Stimulated activated CD8-positive, alpha-beta memory T cell treated with anti-CD3 and anti-CD28 coated beads, Interleukin-4, amount 100 ng/mL, for 48 hours (primary cell): ENCODE data around the gene FNDC1.
A peak's percentile ranks its signal among the peaks of the same experiment; 100 is the strongest.
"Not testable (repeated sequence)": the region's sequence is repeated elsewhere in the genome, so short reads cannot be mapped to it uniquely, and the experiment has no call there.

Source experiments
- DNase-seq: peaks from one replicate; pipeline ENCODE4 v3.0.0-alpha.2; 2020

The FNDC1 gene

GRCh38 chr6:159169193-159169555, at the start of gene FNDC1:
Gene FNDC1, plus strand, starts transcription at chr6:159169400. Its CDS starts 197 bp downstream, at chr6:159169597.
- peak; percentile 78 for DNase-seq

GRCh38 chr6:159119791-159120190, 49.4 kb upstream of the FNDC1 start:
- DNase-seq: no peak

DNA sequence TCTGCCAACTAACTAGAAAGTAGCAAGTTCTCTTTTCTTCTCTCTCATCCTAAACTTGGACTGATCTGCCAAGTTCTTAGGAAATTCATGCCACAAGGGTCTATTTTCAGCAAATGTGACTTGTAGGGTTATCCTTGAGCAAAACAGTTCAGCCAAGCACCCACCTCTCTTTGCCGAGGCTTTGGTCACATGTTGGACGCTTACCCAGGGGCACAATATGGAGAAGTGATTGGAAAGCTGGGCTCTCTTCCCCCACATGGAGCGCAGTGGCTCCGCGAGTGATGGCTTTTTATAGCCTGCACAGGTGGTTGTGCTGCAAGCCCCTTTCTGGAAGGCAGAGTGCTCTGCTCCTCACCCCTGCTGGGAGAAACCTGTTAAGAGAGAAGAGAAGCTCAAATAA, 47.7 kb upstream of the FNDC1 start:
- DNase-seq: no peak

DNA sequence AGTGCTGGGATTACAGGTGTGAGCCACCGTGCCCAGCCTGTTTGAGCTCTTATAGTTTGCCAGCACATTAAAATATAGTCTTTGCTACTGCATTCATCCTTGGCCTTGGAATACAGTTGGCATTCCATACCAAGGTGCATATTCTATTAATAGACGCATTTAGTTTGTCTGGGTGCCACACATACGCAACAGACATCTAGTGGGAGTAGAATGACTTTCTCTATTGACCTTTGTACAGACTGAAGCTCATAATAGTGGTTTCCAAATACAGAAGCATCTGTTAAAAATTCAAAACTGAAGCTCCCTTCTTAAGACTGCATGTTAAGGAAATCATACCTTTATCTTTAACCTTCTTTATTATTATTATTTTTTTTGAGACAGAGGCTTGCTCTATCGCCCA, 46.7 kb upstream of the FNDC1 start:
- DNase-seq: no peak

DNA sequence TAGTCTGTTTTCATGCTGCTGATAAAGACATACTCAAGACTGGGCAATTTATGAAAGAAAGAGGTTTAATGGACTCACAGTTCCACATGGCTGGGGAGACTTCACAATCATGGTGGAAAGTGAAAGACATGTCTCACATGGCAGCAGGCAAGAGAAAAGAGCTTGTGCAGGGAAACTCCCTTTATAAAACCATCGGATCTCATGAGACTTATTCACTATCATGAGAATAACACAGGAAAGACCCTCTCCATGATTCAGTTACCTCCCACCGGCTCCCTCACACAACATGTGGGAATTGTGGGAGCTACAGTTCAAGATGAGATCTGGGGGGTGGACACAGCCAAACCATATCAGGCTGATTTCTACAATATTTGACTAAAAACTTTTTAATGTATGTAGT, 45.4 kb upstream of the FNDC1 start:
- not testable (repeated sequence) for DNase-seq

DNA sequence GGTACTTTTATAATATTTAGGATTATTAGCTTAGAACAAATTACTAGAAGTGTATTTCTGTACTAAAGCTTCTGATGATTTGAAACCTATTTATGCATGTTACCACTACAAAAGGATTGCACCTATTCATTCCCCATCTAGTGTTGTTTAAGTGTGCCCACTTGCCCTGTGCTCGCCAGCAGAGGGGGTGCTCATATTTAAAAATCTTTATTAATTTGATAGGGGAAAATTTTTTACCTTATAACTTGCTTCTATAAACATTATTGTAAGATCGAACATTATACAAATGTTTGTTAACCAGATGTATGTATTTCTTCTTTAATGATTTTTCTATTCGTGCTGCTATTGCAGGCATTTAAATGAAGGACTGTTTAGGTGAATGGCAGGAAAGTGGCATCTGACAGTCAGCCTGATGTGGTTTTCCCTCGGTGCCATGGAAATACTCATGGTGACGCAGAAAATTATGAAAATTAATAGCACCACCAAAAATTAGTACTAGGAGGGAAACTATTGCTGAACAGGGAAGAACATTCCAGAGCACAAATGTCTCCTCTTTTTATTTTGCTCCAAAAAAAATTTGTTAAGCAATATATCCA, 44.1 kb upstream of the FNDC1 start:
- no peak for DNase-seq

DNA sequence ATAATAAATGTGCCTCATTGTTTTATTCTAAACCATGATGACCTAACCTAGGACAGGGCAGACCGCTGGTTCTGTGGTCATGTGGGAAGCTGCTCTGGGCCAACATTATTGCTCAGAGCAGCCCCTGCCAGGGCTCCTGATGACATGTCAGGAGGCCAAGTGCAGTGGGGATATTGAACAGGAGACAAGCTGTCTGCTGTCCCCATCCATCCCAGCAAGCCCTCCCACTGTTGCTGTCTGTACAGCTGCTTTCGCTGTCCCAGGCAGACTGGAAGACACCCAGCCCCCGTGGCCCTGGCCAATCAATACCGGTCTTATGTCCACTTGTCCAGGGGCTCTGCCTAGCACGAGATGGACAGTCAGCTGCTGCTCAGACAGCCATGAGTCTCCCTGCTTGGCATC, 43.2 kb upstream of the FNDC1 start:
- no peak for DNase-seq

DNA sequence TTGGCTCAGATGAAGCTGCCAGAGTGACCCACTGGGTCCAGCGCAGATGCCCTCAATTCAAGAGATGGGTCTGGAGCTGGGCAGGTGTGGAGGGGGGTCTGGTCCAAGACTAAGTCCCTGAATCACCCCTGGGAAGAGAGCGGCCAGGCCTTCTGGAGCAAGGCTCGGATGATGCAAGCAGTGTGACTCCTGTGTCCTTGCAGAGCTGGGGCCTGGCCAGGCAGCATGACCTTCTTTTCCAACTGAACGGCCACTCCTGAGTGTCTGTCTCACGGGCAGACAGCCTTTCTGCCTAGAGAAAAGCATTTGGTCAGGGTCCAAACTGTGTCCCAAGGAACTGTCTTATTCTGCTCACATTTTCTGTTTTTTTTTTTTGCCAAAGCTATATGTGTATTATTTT, 42.6 kb upstream of the FNDC1 start:
- no peak for DNase-seq

GRCh38 chr6:159127701-159128100, 41.5 kb upstream of the FNDC1 start:
- DNase-seq: no peak

- DNase-seq: no peak
These were observed 40.2 kb upstream of the FNDC1 start for GRCh38 chr6:159128978-159129377.

GRCh38 chr6:159130846-159131245, 38.4 kb upstream of the FNDC1 start:
- DNase-seq: no peak

DNA sequence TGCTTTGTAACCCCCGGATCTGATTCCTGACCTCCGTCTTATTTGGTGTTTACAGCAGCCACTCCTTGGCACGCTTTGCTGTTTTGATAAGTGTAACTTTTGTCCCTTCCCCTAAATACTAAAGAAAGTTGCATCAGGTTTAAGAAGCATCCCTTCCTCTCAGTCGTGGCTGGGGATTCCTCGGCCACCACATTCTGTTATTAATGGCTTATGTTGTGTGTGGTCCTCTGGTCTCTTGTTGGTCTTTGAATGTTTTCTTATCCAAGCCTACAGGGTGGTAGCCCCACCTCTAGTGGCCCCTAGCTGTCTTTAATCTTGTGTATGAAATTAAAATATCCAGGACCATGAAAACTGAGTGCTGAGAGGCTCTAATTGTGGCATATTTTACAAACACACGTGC, 37.5 kb upstream of the FNDC1 start:
- DNase-seq: no peak

DNA sequence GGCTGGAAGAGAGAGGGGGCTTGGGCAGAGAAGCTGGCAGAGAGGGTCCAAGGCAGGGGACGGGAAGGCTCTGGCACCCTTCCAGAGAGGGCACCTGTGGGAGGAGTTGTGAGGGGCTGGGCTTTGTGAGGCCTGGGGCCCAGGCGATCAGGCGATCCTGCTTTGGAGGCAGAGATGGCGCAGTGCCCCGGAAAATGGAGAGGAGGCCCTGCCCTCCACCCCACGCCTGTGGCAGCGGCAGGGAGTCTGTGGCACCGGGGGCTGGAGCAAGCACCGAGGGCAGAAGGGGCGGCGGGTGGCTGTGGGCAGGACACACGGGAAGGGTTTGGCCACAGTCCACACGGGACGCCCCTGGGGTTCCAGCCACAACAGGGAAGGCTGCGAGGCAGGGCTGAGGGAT, 36.5 kb upstream of the FNDC1 start:
- DNase-seq: no peak

GRCh38 chr6:159134701-159135364, 34.4 kb upstream of the FNDC1 start:
- peak; percentile 88 for DNase-seq

GRCh38 chr6:159137676-159138075, 31.5 kb upstream of the FNDC1 start:
- DNase-seq: no peak

GRCh38 chr6:159142531-159142930, 26.7 kb upstream of the FNDC1 start:
- no peak for DNase-seq

- no peak for DNase-seq
These were observed 20.6 kb upstream of the FNDC1 start for GRCh38 chr6:159148641-159149040.

GRCh38 chr6:159149641-159150040, 19.6 kb upstream of the FNDC1 start:
- DNase-seq: no peak

DNA sequence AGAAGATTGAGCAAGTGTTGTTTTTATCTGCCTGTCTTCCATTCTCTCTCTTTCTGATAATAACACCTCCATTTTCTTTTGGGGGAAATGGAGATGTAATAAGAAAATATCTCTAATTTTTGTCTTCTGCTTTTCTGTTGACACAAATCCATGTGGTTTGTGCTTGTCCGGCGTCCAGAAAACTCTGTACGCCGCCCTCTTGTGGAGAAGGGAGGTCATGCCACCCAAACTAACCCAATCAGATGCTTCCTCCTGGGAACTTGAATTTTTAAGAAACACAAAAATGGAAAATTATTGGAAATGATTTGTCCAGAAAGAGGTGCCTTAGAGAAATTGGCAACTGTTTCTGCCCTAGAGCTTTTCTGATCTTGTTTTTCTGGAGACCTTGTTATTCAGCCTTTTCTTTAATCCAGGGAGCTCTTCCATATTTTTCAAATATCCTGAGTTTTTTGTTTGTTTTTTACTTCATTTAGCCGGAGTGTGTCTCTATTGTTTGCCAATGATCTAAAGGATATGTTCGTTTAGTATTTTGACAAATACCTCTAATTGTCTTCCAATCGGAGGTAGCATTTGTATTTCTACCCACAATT, 17.8 kb upstream of the FNDC1 start:
- peak; percentile 72 for DNase-seq

DNA sequence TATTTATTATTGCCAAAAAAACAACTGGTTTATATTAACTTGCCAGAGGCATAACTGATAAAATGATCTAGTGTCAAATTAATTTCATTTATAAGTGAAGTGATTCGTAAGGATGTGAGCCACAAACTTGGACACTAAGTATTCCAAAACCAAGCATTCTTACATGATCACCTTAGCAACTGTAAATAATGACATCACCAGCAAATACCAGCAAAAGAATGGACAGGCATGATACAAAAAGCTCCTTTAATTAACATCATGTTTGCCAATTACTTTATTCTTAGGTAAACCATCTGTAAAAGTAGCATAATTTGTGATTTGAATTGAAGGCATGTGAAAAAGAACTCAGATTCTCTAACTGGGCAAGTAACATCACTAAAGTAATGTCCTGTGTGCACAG, 17.2 kb upstream of the FNDC1 start:
- DNase-seq: no peak

- DNase-seq: no peak
These were observed 16.4 kb upstream of the FNDC1 start for GRCh38 chr6:159152782-159153181.

DNA sequence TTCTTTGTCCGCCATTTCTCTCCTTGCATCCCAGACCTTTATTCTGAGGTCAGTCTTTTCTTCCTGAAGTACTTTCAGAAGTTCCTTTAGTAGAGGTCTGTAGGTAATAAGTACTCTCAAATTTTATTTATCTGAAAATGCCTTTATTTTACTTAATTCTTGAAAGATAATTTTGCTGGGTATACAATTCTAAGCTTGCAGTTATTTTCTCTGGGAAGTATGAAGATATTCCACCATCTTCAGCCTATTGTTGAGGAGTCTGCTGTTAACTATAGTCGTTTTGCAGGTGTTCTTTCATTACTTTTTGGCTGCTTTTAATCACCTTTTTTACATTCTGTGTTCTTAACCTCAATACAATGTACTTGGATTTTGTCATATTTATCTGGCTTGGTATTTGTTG, 13.5 kb upstream of the FNDC1 start:
- DNase-seq: no peak

DNA sequence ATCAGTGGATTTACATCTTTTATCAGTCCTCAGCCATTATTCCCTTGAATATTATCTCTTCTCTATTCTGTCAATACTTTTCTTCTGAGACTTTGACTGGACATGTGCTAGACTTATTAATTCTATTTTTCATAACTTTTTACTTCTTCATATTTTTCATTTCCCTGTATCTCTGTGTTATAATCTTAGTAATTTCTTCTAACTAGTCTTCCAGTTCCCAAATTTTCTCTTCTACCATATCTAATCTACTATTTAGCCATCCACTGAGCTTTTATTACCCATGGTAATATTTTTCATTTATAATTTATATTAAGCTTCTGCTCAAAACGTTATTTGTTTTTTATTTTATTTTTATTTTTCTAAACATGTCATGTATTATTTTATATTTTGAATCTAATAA, 13.1 kb upstream of the FNDC1 start:
- no peak for DNase-seq

DNA sequence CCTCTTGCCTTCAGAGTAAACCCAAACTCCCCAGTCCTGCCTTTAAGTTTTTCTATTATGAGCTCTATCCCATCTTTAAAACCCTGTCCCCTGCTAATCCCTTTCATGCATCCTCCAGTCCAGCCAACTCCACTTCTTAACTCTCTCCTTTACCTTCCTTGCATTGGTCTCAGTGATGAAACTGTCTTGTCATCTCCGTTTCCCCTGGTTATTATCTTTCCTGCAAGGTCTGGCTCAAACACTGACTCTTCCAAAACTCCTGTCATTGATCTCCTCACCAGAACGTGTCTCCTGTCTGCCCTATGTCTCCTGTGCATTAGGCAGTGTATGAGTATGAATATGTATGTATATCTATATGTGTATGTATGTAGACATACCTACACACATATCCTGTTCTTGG, 11.8 kb upstream of the FNDC1 start:
- DNase-seq: no peak

GRCh38 chr6:159161839-159162238, 7.4 kb upstream of the FNDC1 start:
- DNase-seq: no peak
